ENCODE results near the gene SH2D4B. TPM values are rescaled to one million over a fixed set of nuclear protein-coding genes. Genes with fewer than 3 reads are reported as not detected.

Gene SH2D4B
- total RNA-seq, 1 experiment from 2014 or later, result 0.22 TPM

DNA sequence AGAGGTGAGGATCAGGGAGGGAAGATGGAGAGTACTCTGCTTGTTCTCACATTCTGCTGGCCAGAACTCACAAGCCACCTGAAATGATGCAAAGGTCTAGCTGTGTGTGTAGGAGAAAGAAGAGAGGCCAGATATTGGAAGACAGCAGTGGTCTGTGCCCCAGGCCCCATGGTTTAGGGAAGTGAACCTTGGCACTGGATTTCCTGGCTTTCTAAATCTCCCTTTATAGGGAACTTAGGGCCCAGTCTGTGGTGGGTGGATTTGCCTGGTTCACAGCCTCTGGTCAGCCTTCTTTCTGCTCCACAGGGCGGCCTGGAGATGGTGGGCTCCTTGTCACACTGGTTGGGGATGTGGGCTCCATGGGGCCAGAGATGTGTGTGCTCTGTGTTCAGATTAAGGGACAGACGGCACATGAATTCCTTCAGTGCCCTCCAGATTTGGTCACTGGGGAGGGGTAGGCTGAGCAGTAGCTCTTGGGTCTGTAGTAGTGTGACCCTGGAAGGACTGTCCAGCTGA lies 9.5 kb upstream of the SH2D4B start:
- no peaks in the 10 kb centered on the region for H3K27me3 ChIP-seq (ENCODE audit: insufficient read depth, low read length)
- H3K9ac ChIP-seq (ENCODE audit: low read length), result no peak overlapping the region
- H3K4me1 ChIP-seq (ENCODE audit: control insufficient read depth in 1 of 2, insufficient read depth in 2 of 2, low read length in 2 of 2), result peaks cover 0 to 4% of the 10 kb centered on the region in 2 experiments; a peak in 1 of 4 replicates
- no TSS peak for BruUV-seq (replicated peaks)
- no peak overlapping the region for H3K4me2 ChIP-seq (ENCODE audit: low read length)
- no peaks in the 10 kb centered on the region for H3K9me3 ChIP-seq (ENCODE audit: control insufficient read depth in 1 of 2, insufficient read depth in 1 of 2, low read depth in 1 of 2, low read length in 2 of 2)
- H3K79me2 ChIP-seq (ENCODE audit: insufficient read depth, low read length), result no peaks in the 10 kb centered on the region
- H4K20me1 ChIP-seq (ENCODE audit: insufficient read depth), result no peaks in the 10 kb centered on the region
- H3K4me3 ChIP-seq (replicated peaks in 1 of 2; ENCODE audit: low read depth in 1 of 2, low read length in 2 of 2), result no peak overlapping the region
- ChIA-PET POLR2A (no interaction called here), RAD21 (ENCODE audit: low non-redundant PET in 1 of 2, low total read pairs in 2 of 2, uncharacterized antibody in 2 of 2, unreplicated experiment in 2 of 2) (no interaction called here), CTCF (interaction anchor here (1.2 kb wide), 1 partner anchor 145 kb away, joined by 3 read pairs; no protein-coding TSS in a partner anchor)
- H3K36me3 ChIP-seq (ENCODE audit: control insufficient read depth in 1 of 2, insufficient read depth in 2 of 2, low read length in 2 of 2), result no peaks in the 10 kb centered on the region
- no peak overlapping the region for H3K27ac ChIP-seq (ENCODE audit: low read depth, low read length)
- no peaks in the 10 kb centered on the region for H3K9me2 ChIP-seq (ENCODE audit: insufficient read depth)
- TF ChIP-seq ZNF274 (IDR thresholded peaks at IDR 0.05; ENCODE audit: low read depth, low read length) (no peak), SIN3A (IDR thresholded peaks at IDR 0.05; ENCODE audit: low read depth) (no peak), EZH2 (IDR thresholded peaks at IDR 0.05) (no peak), POLR2AphosphoS5 (IDR thresholded peaks at IDR 0.05; ENCODE audit: low read depth, low read length) (no peak), JUND (IDR thresholded peaks at IDR 0.05) (no peak), POLR2A (IDR thresholded peaks at IDR 0.05; ENCODE audit: borderline replicate concordance, extremely low read depth, insufficient read depth, insufficient read length) (no peak), EGR1 (IDR thresholded peaks at IDR 0.05; ENCODE audit: low read depth) (no peak), CBX3 (IDR thresholded peaks at IDR 0.05; ENCODE audit: low read depth) (no peak), TCF7L2 (IDR thresholded peaks at IDR 0.05; ENCODE audit: borderline replicate concordance, extremely low read depth, insufficient read depth, insufficient read length) (no peak), YY1 (IDR thresholded peaks at IDR 0.05; ENCODE audit: extremely low read depth, insufficient replicate concordance, low read depth, low read length) (no peak), ELF1 (IDR thresholded peaks at IDR 0.05; ENCODE audit: borderline replicate concordance, low read depth) (no peak), SRF (IDR thresholded peaks at IDR 0.05; ENCODE audit: low read depth) (no peak)
- TF ChIP-seq, protein P1, sequence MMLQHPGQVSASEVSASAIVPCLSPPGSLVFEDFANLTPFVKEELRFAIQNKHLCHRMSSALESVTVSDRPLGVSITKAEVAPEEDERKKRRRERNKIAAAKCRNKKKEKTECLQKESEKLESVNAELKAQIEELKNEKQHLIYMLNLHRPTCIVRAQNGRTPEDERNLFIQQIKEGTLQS (IDR thresholded peaks at IDR 0.05), result no peak
- TF ChIP-seq, protein P2, sequence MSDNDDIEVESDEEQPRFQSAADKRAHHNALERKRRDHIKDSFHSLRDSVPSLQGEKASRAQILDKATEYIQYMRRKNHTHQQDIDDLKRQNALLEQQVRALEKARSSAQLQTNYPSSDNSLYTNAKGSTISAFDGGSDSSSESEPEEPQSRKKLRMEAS (IDR thresholded peaks at IDR 0.05), result no peak
- TF ChIP-seq, protein P3, sequence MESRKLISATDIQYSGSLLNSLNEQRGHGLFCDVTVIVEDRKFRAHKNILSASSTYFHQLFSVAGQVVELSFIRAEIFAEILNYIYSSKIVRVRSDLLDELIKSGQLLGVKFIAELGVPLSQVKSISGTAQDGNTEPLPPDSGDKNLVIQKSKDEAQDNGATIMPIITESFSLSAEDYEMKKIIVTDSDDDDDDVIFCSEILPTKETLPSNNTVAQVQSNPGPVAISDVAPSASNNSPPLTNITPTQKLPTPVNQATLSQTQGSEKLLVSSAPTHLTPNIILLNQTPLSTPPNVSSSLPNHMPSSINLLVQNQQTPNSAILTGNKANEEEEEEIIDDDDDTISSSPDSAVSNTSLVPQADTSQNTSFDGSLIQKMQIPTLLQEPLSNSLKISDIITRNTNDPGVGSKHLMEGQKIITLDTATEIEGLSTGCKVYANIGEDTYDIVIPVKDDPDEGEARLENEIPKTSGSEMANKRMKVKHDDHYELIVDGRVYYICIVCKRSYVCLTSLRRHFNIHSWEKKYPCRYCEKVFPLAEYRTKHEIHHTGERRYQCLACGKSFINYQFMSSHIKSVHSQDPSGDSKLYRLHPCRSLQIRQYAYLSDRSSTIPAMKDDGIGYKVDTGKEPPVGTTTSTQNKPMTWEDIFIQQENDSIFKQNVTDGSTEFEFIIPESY (IDR thresholded peaks at IDR 0.05; ENCODE audit: extremely low read depth, insufficient replicate concordance, low read length), result no peak
- no peak overlapping the region for H2AFZ ChIP-seq (ENCODE audit: low read depth, low read length, poor library complexity, severe bottlenecking)
- no peak for DNase-seq (ENCODE audit: low read depth, low spot score)
- intact Hi-C loops (cut with micrococcal nuclease), result no loop called here
- ATAC-seq, result no peak
